UCSD-AML1 (cell line): ENCODE data around the gene IFIT3.
"Not testable (repeated sequence)": the region's sequence is repeated elsewhere in the genome, so short reads cannot be mapped to it uniquely, and the experiment has no call there.

Source experiments
- DNase-seq: peaks from one replicate; lab custom pipeline; 2025; ENCODE audit not compliant: unreplicated experiment; lab: John Stamatoyannopoulos, UW

The IFIT3 gene

DNA sequence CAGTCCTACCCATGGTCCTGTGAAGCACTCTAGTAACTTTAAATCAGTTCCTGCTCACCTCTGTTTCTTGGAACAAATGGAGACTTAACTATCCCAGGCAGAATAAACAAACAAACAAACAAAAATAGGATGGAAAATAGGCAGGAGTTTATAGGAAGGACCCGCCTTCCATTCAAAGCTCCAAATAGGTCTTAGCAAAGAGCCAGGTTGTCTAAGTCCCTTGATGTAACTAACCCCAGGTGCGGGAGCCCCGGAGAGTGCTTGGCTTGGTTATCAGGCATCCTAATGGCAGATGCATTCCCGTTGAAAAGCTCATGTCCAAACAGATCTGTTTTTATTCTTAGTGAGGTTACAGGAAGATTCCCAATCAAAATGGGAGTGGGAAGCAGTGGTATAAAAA lies 23.8 kb upstream of the IFIT3 start:
- DNase-seq, result no peak

DNA sequence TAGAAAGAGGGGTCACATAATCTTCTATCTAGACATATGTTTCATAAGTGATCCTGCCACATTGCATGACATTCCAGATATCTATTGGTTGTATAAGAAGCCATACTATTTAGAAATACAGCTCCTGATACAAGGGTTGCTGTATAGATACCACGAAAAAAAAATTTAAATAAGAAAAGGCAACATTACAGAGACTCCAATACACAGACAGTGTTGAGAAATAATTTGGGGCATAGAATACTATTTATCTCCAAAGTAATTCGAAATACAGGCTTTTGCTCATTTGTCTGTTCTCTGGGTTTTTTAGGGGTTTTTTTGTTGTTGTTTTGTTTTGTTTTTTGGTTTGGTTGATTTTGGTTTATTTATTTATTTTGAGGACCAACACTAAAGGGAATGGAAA lies 23.4 kb upstream of the IFIT3 start:
- no peak for DNase-seq

DNA sequence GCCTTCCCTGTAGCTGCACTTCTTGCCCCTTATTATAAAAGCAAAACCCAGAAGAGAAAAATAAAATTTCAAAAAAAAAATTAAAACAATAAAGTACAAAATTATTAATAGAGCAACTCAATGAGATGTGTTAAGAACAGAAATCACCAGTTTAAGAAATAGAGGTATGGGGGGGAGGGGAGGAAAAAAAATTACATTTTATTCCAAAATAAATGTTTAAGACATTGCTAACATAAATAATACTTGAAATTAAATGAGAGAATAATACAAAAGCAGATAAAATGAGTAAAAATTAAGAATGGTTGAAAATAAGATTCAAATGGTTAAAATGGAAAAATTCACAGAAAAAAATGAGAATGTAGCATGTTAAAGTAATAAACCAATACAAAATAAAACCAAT lies 22.9 kb upstream of the IFIT3 start:
- DNase-seq, result no peak

GRCh38 chr10:89305766-89306433 lies 21.9 kb upstream of the IFIT3 start:
- DNase-seq, result no peak

DNA sequence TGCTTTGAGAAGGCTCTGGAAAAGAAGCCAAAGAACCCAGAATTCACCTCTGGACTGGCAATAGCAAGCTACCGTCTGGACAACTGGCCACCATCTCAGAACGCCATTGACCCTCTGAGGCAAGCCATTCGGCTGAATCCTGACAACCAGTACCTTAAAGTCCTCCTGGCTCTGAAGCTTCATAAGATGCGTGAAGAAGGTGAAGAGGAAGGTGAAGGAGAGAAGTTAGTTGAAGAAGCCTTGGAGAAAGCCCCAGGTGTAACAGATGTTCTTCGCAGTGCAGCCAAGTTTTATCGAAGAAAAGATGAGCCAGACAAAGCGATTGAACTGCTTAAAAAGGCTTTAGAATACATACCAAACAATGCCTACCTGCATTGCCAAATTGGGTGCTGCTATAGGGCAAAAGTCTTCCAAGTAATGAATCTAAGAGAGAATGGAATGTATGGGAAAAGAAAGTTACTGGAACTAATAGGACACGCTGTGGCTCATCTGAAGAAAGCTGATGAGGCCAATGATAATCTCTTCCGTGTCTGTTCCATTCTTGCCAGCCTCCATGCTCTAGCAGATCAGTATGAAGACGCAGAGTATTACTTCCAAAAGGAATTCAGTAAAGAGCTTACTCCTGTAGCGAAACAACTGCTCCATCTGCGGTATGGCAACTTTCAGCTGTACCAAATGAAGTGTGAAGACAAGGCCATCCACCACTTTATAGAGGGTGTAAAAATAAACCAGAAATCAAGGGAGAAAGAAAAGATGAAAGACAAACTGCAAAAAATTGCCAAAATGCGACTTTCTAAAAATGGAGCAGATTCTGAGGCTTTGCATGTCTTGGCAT lies 21.1 kb upstream of the IFIT3 start:
- DNase-seq, result no peak

DNA sequence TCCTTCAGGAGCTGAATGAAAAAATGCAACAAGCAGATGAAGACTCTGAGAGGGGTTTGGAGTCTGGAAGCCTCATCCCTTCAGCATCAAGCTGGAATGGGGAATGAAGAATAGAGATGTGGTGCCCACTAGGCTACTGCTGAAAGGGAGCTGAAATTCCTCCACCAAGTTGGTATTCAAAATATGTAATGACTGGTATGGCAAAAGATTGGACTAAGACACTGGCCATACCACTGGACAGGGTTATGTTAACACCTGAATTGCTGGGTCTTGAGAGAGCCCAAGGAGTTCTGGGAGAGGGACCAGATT lies 20.6 kb upstream of the IFIT3 start:
- DNase-seq, result no peak

- no peak for DNase-seq
These were observed 19.5 kb upstream of the IFIT3 start for GRCh38 chr10:89308266-89308665.

GRCh38 chr10:89308736-89309135 lies 19.1 kb upstream of the IFIT3 start:
- no peak for DNase-seq

DNA sequence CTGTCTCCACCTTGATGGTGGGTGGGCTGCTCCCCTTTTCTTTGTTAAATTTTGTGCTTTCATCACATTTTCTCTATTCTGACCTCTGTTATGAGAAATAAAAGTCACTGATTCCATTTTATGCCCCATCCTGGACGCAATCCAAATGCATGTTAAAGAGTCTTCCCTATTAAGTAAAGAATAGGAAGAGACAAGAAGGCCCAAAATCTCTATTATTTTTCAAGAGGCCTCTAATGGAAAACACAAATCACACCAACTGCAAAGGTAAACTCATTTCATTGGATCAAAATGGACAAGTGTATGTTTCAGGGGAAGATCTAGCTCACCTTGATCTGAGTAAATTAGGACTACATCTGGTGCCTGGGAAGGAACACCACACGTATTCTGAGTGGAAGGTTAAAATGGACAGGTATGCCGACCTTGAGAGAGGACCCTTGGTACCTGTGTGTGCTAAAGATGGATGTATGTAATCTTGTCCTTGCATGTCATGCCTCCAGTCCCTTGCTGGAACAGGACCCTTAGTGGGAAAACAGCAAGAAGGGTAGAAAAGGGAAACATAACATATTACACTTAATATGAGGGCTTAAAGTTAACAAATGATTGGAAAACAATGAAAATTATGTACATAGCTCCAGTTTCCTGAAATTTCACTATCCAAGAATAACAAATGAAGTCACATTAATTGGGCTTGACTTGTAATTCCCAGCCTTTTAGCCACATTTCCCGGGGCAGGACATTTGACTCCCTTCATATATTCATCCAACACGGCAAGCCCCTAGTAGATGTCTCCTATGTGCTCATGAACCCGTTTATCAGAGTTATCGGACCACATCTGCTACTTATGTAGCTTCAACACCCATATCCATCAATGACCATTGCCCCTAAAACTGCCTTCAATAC lies 18.4 kb upstream of the IFIT3 start:
- no peak for DNase-seq

GRCh38 chr10:89310056-89310893 lies 17.5 kb upstream of the IFIT3 start:
- DNase-seq, result no peak

GRCh38 chr10:89312973-89313372 lies 14.8 kb upstream of the IFIT3 start:
- DNase-seq, result no peak

GRCh38 chr10:89314676-89315075 lies 13.1 kb upstream of the IFIT3 start:
- no peak for DNase-seq

DNA sequence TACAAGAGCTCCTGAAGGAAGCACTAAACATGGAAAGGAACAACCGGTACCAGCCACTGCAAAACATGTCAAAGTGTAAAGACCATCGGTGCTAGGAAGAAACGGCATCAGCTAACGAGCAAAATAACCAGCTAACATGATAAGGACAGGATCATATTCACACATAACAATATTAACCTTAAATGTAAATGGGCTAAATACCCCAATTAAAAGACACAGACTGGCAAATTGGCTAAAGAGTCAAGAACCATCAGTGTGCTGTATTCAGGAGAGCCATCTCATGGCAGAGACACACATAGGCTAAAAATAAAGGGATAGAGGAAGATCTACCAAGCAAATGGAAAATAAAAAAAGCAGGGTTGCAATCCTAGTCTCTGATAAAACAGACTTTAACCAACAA lies 9.8 kb upstream of the IFIT3 start:
- DNase-seq, result not testable (repeated sequence)

- DNase-seq, result not testable (repeated sequence)
These were observed 2.7 kb upstream of the IFIT3 start for GRCh38 chr10:89325081-89325480.

- not testable (repeated sequence) for DNase-seq
These were observed 1.9 kb upstream of the IFIT3 start for GRCh38 chr10:89325856-89326255.

DNA sequence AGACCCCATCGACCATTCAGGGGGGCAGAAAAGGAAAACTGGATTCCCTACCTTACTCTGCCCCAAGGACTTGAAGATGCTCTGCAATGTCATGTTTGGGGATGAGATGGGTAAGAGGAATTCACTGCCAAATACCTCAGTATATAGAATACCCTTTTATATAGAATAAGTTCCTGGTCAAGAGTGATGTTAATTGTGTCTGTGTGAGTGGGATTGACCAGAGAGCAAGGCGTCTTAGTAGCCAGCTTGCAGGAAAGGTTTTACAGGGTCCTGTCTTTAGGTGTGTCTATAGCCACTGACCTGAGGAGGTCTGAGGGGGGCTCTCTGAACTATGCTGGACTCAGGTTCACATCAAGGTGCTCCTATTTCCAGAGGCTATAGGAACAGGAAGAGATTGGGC lies 1.4 kb downstream of the IFIT3 start:
- no peak for DNase-seq

GRCh38 chr10:89330014-89330413 lies 2.2 kb downstream of the IFIT3 start:
- not testable (repeated sequence) for DNase-seq

DNA sequence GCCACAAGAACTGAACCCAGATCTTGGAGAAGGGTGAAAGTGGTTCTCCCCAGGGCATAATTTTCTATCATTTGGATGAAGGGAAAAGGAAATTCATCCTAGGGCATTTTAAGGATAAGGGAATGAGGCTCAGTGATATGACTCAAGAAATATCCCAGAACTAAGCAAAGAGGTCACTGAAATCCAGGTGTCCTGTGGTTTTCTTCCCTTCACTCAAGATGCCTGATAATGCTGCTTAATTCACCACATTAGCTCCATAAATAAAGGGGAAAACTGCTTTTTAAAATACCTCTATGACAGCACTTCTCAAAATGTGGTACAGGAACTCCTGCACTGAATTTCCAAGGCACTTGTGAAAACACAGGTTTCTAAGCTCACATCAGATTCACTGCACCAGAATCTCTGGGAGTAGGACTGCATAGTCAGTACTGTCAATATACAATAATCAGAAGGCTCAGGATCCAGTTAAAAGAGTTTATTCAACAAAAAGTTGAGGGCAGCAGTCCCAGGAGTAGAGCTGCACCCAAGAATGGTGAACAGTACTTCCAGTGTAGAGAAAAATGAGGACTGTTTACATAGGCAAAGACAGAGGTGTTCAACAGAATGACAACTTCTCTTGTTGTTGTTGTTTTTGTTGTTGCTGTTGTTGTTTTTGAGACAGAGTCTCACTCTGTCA lies 2.9 kb downstream of the IFIT3 start:
- no peak for DNase-seq

DNA sequence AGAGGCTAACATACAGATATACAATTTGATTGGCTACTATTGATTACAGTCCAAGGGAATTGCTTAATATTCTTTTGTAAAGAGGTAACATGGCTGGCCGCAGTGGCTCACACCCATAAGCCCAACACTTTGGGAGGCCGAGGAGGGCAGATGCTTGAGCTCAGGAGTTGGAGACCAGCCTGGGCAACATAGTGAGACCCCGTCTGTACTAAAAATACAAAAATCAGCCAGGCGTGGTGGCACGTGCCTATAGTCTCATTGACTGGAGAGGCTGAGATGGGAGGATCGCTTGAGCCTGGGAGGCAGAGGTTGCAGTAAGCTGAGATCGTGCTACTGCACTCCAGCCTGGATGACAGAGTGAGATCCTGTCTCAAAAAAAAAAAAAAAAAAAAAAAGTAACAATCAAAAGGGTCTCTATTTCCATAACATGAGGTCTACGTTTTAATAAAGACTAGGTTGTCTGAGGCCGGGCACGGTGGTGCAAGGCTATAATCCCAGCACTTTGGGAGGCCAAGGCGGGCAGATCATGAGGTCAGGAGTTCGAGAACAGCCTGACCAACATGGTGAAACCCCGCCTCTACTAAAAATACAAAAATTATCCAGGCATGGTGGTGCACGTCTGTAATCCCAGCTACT lies 3.8 kb downstream of the IFIT3 start:
- not testable (repeated sequence) for DNase-seq

DNA sequence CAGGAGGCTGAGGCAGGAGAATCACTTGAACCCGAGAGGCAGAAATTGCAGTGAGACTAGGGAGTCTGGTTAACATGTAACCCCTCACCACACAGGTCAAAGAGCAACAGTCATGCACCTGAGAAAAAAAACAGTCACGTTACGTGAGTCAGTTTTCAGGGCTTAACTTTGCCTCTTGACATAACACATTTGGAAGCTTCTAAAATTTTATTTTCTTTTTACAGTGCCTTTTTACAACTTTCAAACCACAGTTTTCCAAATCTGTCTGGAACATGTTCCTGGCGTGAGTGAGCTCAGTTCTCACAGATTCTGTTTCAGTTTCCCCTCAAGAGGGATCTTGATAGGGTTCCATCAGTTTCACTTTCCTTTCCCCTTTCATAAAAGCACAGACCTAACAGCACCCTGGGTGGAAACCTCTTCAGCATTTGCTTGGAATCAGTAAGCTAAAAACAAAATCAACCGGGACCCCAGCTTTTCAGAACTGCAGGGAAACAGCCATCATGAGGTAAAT lies 4.4 kb downstream of the IFIT3 start:
- DNase-seq, result no peak
